Activated CD8-positive, alpha-beta memory T cell treated with anti-CD3 and anti-CD28 coated beads, Interleukin-2, amount 50 U/mL, for 4 hours (primary cell): ENCODE measurements around the gene SPANXA2.
"Not testable (repeated sequence)": the region's sequence is repeated elsewhere in the genome, so short reads cannot be mapped to it uniquely, and the experiment has no call there.

Experiments used
- DNase-seq: peaks from one replicate; pipeline ENCODE4 v3.0.0-alpha.2; 2020

SPANXA2 gene, protein sequence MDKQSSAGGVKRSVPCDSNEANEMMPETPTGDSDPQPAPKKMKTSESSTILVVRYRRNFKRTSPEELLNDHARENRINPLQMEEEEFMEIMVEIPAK

GRCh38 chrX:141589408-141589807, at the start of gene SPANXA2:
TSS of gene SPANXA2 (plus strand) at chrX:141589708. CDS start at chrX:141589768, 60 bp downstream.
- not testable (repeated sequence) for DNase-seq

DNA sequence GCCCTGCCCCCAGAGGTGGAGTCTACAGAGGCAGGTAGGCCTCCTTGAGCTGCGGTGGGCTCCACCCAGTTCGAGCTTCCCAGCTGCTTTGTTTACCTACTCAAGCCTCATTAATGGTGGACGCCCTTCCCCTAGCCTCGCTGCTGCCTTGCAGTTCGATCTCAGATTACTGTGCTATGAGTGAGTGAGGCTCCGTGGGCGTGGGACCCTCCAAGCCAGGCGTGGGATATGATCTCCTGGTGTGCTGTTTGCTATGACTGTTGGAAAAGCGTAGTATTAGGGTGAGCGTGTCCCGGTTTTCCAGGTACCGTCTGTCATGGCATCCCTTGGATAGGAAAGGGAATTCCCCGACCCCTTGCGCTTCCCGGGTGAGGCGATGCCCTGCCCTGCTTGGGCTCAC, 47.0 kb upstream of the SPANXA2 start:
- not testable (repeated sequence) for DNase-seq

DNA sequence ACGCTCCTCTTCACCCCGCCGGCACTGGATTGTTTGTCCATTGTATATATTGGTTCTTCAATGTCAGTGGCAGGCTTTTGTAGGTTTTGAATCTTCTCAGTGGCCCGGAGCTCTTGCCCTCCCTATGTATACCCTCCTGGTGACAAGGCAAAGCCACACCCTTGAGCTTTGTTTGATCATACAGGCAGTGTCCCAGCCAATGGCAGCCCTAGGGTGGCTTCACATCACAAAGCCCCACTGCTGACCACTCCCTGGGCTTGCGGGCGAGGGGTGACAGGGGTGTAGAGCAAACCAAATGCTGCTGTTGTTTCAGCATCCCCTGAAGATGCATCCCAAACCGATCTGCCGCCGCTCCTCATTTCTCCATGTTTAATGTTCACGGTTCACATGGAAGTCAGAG, 4.9 kb upstream of the SPANXA2 start, which contains the start of gene SPANXA1:
Gene SPANXA1, minus strand, starts transcription at position 101 of the 400 bp plus-strand sequence. Its CDS starts 60 bp downstream, at position 41.
- not testable (repeated sequence) for DNase-seq

GRCh38 chrX:141609111-141609510, 19.6 kb downstream of the SPANXA2 start:
- DNase-seq, result no peak

DNA sequence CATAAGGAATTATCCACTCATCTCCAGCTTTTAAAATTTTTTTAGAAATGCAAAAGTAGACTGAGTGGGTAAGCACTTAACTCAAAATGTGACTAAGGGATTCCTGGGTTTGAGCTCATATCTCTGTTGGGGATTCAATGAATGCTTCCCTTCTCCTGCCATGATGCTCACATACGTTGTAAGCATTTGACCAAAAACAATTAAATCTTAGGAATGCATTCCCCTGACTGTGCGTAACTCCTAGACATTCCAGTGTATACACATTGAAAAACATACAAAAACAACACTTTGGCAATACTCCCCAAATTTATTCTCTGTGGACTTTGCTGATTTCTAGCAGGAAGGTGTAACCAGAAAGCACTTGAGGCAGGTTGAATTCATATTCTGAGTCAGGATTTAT, 29.8 kb downstream of the SPANXA2 start:
- no peak for DNase-seq

DNA sequence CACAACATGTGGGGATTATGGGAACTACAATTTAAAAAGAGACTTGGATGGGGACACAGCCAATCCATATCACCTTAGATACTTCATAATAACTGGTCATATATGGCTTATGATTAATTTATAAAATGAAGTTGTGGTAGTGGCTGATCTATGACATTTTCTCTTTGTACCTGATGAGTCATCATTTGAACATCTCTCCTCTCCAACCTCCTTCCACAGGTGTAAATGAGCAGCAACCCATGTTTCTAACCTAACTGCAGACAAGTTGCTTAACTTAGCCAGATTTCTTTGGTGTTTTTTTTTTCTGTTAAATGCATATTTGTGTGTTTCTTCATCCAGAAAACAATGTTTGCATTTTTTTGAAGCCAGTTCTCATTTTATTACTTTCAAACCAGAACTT, 42.6 kb downstream of the SPANXA2 start:
- no peak for DNase-seq

- DNase-seq, result no peak
Observed at GRCh38 chrX:141638550-141638949, 49.0 kb downstream of the SPANXA2 start.
